SK-N-SH (cell line): ENCODE data around the gene CIAO2A. TPM values are rescaled to one million over a fixed set of nuclear protein-coding genes. Genes with fewer than 3 reads are reported as not detected.

ENCODE experiments used
- CTCF ChIA-PET: fragments of 300-600, 350-600 bp; formaldehyde crosslinking; extraction: SDS; loops from one replicate; lab custom pipeline; 2021; lab: Yijun Ruan, JAX
- POLR2A ChIA-PET: fragments of 350-600 bp; sonication (Branson Sonifier 250); formaldehyde crosslinking; extraction: SDS; loops from one replicate; lab custom pipeline; 2020; ENCODE audit warnings: antibody characterized with exemption, inconsistent platforms; lab: Yijun Ruan, JAX
- DNase-seq: peaks from one replicate; pipeline ENCODE4 v3.0.0; 2012
- H2AFZ ChIP-seq: fragments of 200-600 bp; sonication (generic); 2 replicates; pipeline ENCODE4 v1.8.1; 2016; ENCODE audit warnings: antibody characterized with exemption, mild to moderate bottlenecking, low read depth
- H3F3A ChIP-seq: fragments of 200-600 bp; sonication (generic); replicated peaks from 2 replicates; pipeline ENCODE3; 2016; ENCODE audit warnings: antibody characterized with exemption, mild to moderate bottlenecking; ENCODE audit not compliant: insufficient read depth
- H3K27ac ChIP-seq, 2 experiments: fragments of 200-500 bp in 1 of 2; fragments of 200-600 bp in 1 of 2; sonication (Bioruptor generic) in 1 of 2; sonication (generic), shearing (Covaris generic) in 1 of 2; 2 replicates each; pipeline versions ENCODE4 v1.5.1 to v1.6.1; 2014 to 2016; ENCODE audit warnings: low read depth in 2 of 2, inconsistent platforms in 1 of 2, low read length in 1 of 2, mild to moderate bottlenecking in 1 of 2, mixed read lengths in 1 of 2
- H3K27me3 ChIP-seq: fragments of 200-600 bp; sonication (generic), shearing (Covaris generic); 2 replicates; pipeline ENCODE4 v1.6.1; 2016; ENCODE audit warnings: mixed run types; ENCODE audit not compliant: insufficient read depth
- H3K36me3 ChIP-seq, 2 experiments: fragments of 200-500 bp in 1 of 2; fragments of 200-600 bp in 1 of 2; sonication (Bioruptor generic) in 1 of 2; sonication (generic) in 1 of 2; replicated peaks in 1 of 2; 2 replicates each; pipeline versions ENCODE3 to v1.5.1; 2014 to 2016; ENCODE audit warnings: low read length in 1 of 2, mild to moderate bottlenecking in 1 of 2; ENCODE audit not compliant: insufficient read depth in 2 of 2, control insufficient read depth in 1 of 2
- H3K4me1 ChIP-seq, 2 experiments: fragments of 200-500 bp in 1 of 2; fragments of 200-600 bp in 1 of 2; sonication (Bioruptor generic) in 1 of 2; sonication (generic), shearing (Covaris generic) in 1 of 2; 2 replicates each; pipeline versions ENCODE4 v1.5.1 to v1.6.1; 2014 to 2016; ENCODE audit warnings: low read depth in 1 of 2, low read length in 1 of 2, mixed run types in 1 of 2; ENCODE audit not compliant: insufficient read depth in 2 of 2, control insufficient read depth in 1 of 2
- H3K4me2 ChIP-seq: fragments of 200-600 bp; sonication (generic), shearing (Covaris generic); 2 replicates; pipeline ENCODE4 v1.6.1; 2017; ENCODE audit warnings: mixed run types
- H3K4me3 ChIP-seq, 2 experiments: fragments of 200-500 bp in 1 of 2; fragments of 200-600 bp in 1 of 2; sonication (Bioruptor generic) in 1 of 2; sonication (generic), shearing (Covaris generic) in 1 of 2; 2 replicates each; pipeline versions ENCODE4 v1.5.1 to v1.8.1; 2014 to 2016; ENCODE audit warnings: low read depth in 2 of 2, inconsistent platforms in 1 of 2, low read length in 1 of 2, mild to moderate bottlenecking in 1 of 2, mixed read lengths in 1 of 2, moderate library complexity in 1 of 2
- H3K79me2 ChIP-seq: fragments of 200-600 bp; sonication (generic); 2 replicates; pipeline ENCODE4 v1.8.1; 2017; ENCODE audit warnings: mild to moderate bottlenecking; ENCODE audit not compliant: insufficient read depth
- H3K9ac ChIP-seq: fragments of 200-600 bp; sonication (generic); 2 replicates; pipeline ENCODE4 v1.6.1; 2017; ENCODE audit warnings: mixed run types
- H3K9me2 ChIP-seq: fragments of 200-600 bp; sonication (generic); 2 replicates; pipeline ENCODE4 v1.6.1; 2017; ENCODE audit warnings: mixed run types
- H3K9me3 ChIP-seq: fragments of 200-600 bp; sonication (generic); 2 replicates; pipeline ENCODE4 v1.6.1; 2017; ENCODE audit warnings: mixed run types, mild to moderate bottlenecking, moderate library complexity
- H4K20me1 ChIP-seq: fragments of 200-600 bp; sonication (generic); 2 replicates; pipeline ENCODE4 v1.6.1; 2017; ENCODE audit warnings: mild to moderate bottlenecking, mixed run types; ENCODE audit not compliant: insufficient read depth
- CHD2 ChIP-seq: fragments of 150-350 bp; IDR thresholded peaks from 2 replicates; pipeline ENCODE4 v1.6.1; 2018; ENCODE audit warnings: low read length; ENCODE audit not compliant: partially characterized antibody
- EZH2phosphoT487 ChIP-seq: fragments of 200-600 bp; sonication (generic); IDR thresholded peaks from 2 replicates; pipeline ENCODE4 v1.6.1; 2017; ENCODE audit warnings: low read depth, mixed run types, mild to moderate bottlenecking, antibody characterized with exemption, moderate library complexity, borderline replicate concordance
- FOSL2 ChIP-seq: IDR thresholded peaks from 2 replicates; pipeline ENCODE4 v1.4.0; 2012; ENCODE audit warnings: low read depth, mild to moderate bottlenecking, moderate library complexity, borderline replicate concordance
- IRF3 ChIP-seq: fragments of 150-350 bp; IDR thresholded peaks from 2 replicates; pipeline ENCODE4 v1.6.1; 2016; ENCODE audit warnings: mild to moderate bottlenecking, low read depth, low read length
- PBX3 ChIP-seq: IDR thresholded peaks from 2 replicates; pipeline ENCODE4; 2012
- RAD21 ChIP-seq: IDR thresholded peaks from 2 replicates; pipeline ENCODE4 v1.6.1; 2012; ENCODE audit warnings: mild to moderate bottlenecking, low read length
- RCOR1 ChIP-seq: fragments of 150-350 bp; IDR thresholded peaks from 2 replicates; pipeline ENCODE4 v1.6.1; 2017; ENCODE audit warnings: antibody characterized with exemption, low read length
- REST ChIP-seq: IDR thresholded peaks from 2 replicates; pipeline ENCODE4 v1.6.1; 2012; ENCODE audit warnings: mild to moderate bottlenecking, low read depth, low read length, moderate library complexity
- SMC3 ChIP-seq: IDR thresholded peaks from 2 replicates; pipeline ENCODE4 v1.6.1; 2012; ENCODE audit warnings: low read depth, low read length, improper control_type of control experiment
- TAF1 ChIP-seq: IDR thresholded peaks from 2 replicates; pipeline ENCODE4 v1.6.1; 2012; ENCODE audit warnings: low read depth, mild to moderate bottlenecking, low read length, moderate library complexity, borderline replicate concordance
- TCF12 ChIP-seq: IDR thresholded peaks from 2 replicates; pipeline ENCODE4 v1.4.0; 2012
- USF1 ChIP-seq: IDR thresholded peaks from 2 replicates; pipeline ENCODE4 v1.4.0; 2012; ENCODE audit warnings: low read depth, borderline replicate concordance
- YY1 ChIP-seq: IDR thresholded peaks from 2 replicates; pipeline ENCODE4 v1.4.0; 2012; ENCODE audit warnings: low read depth, mild to moderate bottlenecking
- WGBS: methylation state at CpG from one replicate; pipeline ENCODE4 v1.1.6; 2017; ENCODE audit warnings: low lambda C conversion rate; 5-methylcytosine and 5-hydroxymethylcytosine counted together
- polyA plus RNA-seq, 3 experiments: library from polyadenylated mRNA; depleted of rRNA; stranded (reverse); fragments of >200 nt; gene quantifications; 2 replicates each; pipeline ENCODE4 v1.2.3, GENCODE V29; 2012

Gene CIAO2A
- polyA plus RNA-seq, 1 of the 3 experiments (the other 2 are of a cell fraction) = 65.3 TPM

- no peak for DNase-seq
- H3K36me3 ChIP-seq = peaks cover under 1 to 4% of the 10 kb centered on the region in 2 experiments
- no peak overlapping the region for H3K4me2 ChIP-seq
- H3K9me3 ChIP-seq = no peaks in the 10 kb centered on the region
- H3K27me3 ChIP-seq = no peaks in the 10 kb centered on the region
- H3K79me2 ChIP-seq = peaks cover 99% of the 10 kb centered on the region
- H2AFZ ChIP-seq = no peak overlapping the region
- no peak overlapping the region for H3K9ac ChIP-seq
- POLR2A ChIA-PET = interaction anchor here (1.6 kb wide), 1 partner anchor 14 kb away, joined by 4 read pairs; the partner anchor contains the start of gene CIAO2A
- H3K4me3 ChIP-seq = no peak overlapping the region
- H4K20me1 ChIP-seq = peaks cover 76% of the 10 kb centered on the region
- H3K27ac ChIP-seq = no peak overlapping the region
- no peaks in the 10 kb centered on the region for H3K9me2 ChIP-seq
- H3K4me1 ChIP-seq = no peaks in the 10 kb centered on the region; a peak in 2 of 4 replicates
- TF ChIP-seq CHD2 (no peak), TCF12 (no peak), RAD21 (no peak), SMC3 (no peak), REST (no peak), IRF3 (no peak), FOSL2 (no peak), EZH2phosphoT487 (no peak), YY1 (no peak), RCOR1 (no peak), TAF1 (no peak), USF1 (no peak), PBX3 (no peak)
- TF ChIP-seq, all 33 proteins: peak for 0
- H3F3A ChIP-seq = peaks cover 4% of the 10 kb centered on the region
- CTCF ChIA-PET = interaction anchor here (1.4 kb wide), 1 partner anchor 42 kb away, joined by 6 read pairs; no protein-coding TSS in a partner anchor
- 95% methylated on average over 1 of the region's 1 CpG for WGBS
These were observed 13.7 kb upstream of the CIAO2A start for GRCh38 chr15:64107337-64107736.
